AG10803 (cell line): Measurements from ENCODE around the gene NDOR1.
A peak's percentile ranks its signal among the peaks of the same experiment; 100 is the strongest.

Experiments used
- DNase-seq: peaks from one replicate; pipeline ENCODE4 v3.0.0; 2010; ENCODE audit warnings: low read depth
- H3K4me3 ChIP-seq: 2 replicates; pipeline ENCODE4 v1.5.1; 2011; ENCODE audit warnings: mild to moderate bottlenecking, low read length, control low read depth
- CTCF ChIP-seq: conservative IDR thresholded peaks from 2 replicates; pipeline ENCODE4 v1.5.1; 2011; ENCODE audit warnings: mild to moderate bottlenecking, low read length, control low read depth, inconsistent platforms

Gene NDOR1

GRCh38 chr9:137206602-137207001, 1.1 kb downstream of the NDOR1 start:
- peak overlapping the region; percentile 94 for H3K4me3 ChIP-seq
- no peak for TF ChIP-seq CTCF
- no peak for DNase-seq

- no peak for TF ChIP-seq CTCF
- no peak for DNase-seq
- no peak overlapping the region for H3K4me3 ChIP-seq
Measured at GRCh38 chr9:137211532-137211931, 6.0 kb downstream of the NDOR1 start.

GRCh38 chr9:137212520-137212919, 7.0 kb downstream of the NDOR1 start:
- H3K4me3 ChIP-seq: no peak overlapping the region
- no peak for TF ChIP-seq CTCF
- no peak for DNase-seq

GRCh38 chr9:137213160-137214060, 7.9 kb downstream of the NDOR1 start:
- TF ChIP-seq CTCF: no peak
- DNase-seq: no peak
- H3K4me3 ChIP-seq: no peak overlapping the region

- TF ChIP-seq CTCF: no peak
- H3K4me3 ChIP-seq: no peak overlapping the region
- DNase-seq: no peak
Measured at GRCh38 chr9:137214620-137215019, 9.1 kb downstream of the NDOR1 start.

- DNase-seq: no peak
- TF ChIP-seq CTCF: no peak
- H3K4me3 ChIP-seq: no peak overlapping the region
Measured at GRCh38 chr9:137215196-137215986, 9.9 kb downstream of the NDOR1 start.
